GM21515 (cell line): ENCODE data around the gene ADAMTS4.

Experiments used
- ATAC-seq: cut with Tn5 transposase; IDR thresholded peaks from one replicate; pipeline ENCODE4 v1.9.1; 2021; ENCODE audit not compliant: unreplicated experiment

ADAMTS4 gene

DNA sequence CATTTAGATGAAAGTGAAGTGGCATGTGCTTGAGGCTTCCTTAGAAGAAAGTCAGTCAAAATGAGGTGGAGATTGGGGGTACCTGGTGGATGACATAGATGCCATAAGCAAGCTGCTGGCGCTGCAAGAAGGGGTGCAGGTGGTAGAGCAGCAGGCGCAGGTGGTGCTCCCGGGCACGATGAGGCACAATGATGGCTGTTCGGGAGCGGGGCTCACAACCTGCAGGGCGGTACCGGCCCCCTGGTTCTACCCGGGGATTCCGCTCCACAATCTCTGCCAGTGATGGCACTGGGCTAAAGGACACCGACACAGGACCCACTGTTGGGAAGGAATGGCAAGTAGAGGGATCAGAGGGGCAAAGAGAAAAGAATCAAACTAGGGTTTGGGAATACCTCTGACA, 23.9 kb downstream of the ADAMTS4 start:
- no peak for ATAC-seq

DNA sequence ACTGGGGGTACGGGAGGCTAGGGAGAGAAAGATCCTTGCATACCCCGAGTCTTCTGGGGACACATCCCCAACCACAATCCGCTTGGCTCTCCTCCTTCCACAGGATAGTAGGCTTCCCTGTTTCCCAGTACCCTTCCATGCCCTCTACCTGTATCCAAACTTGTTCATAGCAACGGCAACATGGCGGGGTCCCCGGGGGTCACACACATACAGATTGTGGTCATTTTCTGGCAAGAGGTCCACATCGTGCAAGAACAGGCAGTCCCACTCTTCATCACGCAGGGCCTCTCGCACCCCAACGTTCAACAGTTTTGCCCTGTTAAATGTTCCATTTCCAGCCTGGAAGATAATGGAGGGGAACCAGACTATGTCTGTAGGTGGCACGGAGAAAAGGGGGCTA, 25.1 kb downstream of the ADAMTS4 start:
- ATAC-seq = no peak

DNA sequence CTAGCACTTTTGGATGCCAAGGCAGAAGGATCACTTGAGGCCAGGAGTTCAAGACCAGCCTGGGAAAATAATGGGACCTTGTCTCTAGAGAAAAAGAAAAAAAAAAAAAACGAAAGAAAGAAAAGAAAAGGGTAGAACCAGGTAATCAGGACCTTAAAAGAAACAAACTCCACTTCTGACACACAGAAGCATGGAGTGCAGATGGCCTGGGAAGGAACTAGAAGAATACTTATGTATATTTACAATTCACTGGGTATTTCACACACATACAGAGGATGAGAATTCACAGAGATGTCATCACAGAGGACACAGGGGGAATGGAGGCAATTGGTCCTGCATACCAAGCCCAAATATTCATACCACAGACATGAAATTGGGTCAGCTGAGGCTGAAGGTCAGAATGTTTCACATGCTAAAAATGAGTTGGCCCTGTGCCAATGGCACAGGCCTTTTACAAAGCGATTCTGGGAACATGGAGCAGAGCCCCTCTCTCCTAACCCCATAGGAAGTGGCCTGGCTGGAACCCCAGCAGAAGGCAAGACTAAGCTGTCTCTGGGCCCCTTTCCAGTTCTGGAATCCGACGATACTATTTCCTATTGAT, 26.0 kb downstream of the ADAMTS4 start:
- no peak for ATAC-seq

DNA sequence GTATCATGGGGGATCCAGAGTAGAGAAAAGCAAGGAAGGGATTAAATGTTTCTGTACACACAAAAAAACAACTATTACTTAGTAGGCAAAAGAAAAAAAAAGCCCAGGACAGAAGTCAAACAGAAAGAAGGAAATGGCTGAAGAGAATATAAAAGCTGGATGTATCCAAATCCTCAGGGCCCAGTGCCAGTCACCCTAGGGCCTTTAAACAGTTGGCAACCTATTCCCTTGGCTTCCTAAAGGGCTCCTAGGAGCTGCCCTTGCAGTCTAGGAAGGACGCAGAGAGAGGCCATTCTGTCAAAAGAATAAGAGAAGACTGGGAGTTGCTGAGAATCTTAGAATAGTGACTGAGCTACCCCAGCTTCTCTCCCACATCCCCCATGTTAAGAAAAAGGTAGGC, 26.5 kb downstream of the ADAMTS4 start:
- no peak for ATAC-seq

DNA sequence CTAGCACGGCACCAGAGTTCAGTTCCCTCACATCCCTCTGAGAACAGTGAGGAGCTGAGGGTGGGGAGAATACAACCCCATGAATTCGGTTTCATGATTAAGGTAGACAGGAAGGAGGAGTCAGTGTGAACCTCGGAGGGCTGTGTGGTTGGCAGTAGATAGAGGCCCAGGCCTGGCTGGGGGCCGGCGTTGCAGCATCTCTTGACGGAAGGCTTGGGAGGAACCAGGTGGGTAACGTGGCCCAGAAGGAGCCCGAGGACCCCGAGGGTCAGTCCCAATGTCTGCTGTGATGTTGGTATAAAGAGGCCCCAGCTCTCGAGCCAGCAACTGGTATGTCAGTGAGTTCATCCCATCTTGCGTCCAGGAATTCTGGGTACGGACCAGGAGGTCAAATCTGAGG, 27.2 kb downstream of the ADAMTS4 start:
- ATAC-seq = no peak

DNA sequence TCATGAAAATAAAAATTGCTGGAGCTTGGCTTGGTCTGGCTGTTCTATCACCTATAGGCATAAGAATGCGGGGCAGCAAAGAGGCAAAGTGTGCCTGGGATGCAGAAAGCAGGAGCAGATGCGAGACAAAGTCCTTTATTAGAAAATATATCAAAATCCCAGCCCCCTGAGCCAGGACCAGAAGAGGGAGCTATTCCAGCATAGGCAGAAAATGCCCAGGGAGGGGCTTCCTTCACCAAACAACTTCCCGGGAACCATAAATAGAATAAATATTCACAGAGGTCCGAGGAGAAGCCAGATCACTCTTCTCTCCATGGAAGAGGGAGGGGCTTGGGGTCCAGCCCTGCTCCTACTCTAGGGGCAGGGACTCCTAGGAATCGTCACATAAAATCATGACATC, 27.7 kb downstream of the ADAMTS4 start:
- no peak for ATAC-seq

DNA sequence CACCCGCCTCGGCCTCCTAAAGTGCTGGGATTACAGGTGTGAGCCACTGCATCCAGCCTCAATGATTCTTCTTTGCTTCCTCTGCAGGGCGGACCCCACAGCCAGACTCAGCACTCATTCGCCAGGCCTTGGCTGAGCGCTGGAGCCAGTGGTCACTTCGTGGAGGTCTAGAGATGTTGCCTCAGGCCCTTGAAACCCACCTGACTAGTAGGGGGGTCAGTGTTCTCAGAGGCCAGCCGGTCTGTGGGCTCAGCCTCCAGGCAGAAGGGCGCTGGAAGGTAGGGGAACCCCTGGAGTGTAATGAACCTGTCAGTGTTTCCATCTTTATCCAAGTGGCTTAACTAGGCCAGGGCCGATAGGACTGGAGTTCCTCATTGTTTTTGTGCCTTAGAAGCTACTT, 29.9 kb downstream of the ADAMTS4 start:
- ATAC-seq = no peak

DNA sequence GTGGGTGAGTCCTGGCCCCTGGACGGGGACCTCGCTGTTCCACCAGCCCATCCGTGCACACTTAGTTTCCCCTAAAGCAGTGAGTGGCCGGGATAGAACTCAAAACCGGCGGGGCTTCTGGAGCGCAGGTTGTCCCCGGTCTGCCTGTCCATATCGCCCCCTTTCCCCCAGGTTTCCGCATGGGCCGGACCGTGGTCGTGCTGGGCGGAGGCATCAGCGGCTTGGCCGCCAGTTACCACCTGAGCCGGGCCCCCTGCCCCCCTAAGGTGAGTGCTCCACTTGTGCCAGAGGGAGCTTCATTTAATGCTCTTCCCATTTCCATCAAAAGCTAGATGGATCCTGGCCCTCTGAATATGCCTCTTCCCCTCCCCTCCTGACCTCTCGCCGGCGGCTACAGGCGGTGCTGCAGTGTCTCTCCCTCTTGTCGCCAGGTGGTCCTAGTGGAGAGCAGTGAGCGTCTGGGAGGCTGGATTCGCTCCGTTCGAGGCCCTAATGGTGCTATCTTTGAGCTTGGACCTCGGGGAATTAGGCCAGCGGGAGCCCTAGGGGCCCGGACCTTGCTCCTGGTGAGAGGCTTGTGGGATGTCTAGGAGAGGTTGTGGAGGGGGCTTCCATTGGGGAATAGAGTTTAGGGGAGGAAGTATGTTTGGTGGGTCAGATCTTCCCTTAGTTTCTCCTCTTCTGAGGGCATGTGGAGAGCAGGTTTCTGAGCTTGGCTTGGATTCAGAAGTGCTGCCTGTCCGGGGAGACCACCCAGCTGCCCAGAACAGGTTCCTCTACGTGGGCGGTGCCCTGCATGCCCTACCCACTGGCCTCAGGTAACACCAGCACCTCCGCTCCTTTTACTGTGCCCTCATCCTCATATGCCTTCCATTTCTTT, 31.9 kb downstream of the ADAMTS4 start:
- no peak for ATAC-seq

DNA sequence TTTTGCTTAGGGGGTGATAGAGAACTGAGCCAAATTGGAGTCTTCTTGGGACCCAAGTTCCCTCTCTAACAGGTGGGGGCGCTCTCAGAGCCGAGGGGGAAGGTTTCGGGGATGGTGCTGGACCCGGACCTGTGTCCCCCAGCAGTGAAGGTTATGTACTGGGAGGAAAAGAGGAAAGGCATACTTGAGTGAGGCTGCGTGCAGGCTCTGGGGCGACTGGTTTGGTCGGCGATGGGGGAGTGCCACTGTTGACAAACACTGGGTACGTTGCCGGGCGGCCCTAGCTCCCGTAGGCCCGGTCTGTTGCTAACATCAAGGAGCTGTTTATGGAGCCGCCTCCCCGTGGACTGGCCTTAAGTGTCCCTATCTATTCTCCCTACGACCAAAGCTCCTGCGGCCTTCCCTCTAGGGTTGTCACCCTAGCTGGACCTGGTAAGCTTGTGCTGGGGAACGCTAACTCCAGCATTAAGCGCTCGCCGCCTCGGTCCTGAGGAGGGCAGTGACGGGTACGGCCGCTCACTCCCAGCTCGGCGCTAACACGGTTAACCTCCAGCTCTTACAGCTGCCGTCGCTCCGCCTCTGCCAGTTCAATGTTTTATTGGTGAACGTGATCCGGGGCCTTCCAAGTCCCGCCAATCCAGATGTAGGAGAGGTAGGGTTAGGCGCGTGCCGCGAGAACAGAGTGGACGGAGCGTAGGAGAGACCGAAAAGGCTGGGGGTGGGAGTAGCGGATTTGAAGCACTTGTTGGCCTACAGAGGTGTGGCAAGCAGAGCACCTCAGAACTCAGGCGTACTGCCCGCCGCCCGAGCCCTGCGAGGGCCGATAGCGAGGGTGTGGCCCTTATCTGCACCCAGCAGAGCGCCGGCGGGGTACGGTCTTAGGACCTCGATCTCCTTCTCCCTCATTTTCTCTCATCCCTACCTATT, 32.8 kb downstream of the ADAMTS4 start, which contains the start of gene PPOX:
Gene PPOX (plus strand): TSS at position 685 of the 927 bp plus-strand sequence. CDS start 422 bp downstream, outside the sequence.
- peak; percentile 89 for ATAC-seq

DNA sequence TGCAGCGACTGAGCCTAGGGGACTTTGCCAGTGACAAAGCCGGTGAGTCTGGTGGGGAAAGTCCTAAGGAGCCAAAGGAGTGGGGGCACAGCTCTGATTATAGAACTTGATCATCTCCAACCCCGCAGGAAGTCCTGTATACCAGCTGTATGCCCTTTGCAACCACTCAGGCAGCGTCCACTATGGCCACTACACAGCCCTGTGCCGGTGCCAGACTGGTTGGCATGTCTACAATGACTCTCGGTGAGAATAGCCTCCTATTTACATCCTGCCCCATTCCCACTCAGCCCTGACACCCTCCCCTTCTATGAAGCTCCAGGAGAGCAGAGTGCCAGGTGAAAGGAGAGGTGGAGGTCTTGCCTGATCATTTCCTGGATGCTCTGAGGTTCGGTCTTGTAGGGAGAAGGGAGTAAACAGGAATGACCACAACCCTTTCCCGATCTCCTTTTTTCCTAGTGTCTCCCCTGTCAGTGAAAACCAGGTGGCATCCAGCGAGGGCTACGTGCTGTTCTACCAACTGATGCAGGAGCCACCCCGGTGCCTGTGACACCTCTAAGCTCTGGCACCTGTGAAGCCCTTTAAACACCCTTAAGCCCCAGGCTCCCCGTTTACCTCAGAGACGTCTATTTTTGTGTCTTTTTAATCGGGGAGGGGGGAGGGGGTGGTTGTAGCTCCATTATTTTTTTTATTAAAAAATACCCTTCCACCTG, 33.8 kb downstream of the ADAMTS4 start:
- no peak for ATAC-seq

DNA sequence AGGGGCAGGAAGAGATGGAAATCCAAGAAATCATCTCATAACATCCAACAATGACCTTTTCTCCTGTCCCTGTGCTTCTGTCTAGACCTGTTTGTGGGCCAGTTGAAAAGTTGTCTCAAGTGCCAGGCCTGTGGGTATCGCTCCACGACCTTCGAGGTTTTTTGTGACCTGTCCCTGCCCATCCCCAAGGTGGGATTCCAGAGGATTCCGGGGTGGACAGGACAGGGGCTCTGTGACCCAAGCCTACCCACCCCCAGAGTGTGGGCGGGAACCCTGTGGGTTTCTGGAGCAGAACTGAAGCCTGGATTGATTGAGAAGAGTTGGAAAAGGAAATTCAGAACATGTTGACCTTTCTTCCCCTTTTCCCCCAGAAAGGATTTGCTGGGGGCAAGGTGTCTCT, 35.1 kb downstream of the ADAMTS4 start:
- ATAC-seq = no peak

DNA sequence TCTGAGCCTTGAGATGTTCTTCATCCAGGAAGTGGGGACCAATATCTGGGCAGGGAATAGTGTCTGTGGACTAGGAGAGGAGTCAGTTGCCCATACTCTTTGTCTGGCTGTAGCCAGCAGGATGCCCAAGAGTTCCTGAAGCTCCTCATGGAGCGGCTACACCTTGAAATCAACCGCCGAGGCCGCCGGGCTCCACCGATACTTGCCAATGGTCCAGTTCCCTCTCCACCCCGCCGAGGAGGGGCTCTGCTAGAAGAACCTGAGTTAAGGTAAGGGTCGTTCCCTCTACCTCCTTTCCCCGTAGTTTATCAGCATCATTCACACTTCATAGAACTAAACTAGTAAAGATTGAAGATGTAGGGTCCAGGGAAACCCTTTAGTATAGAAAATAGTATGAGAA, 36.0 kb downstream of the ADAMTS4 start:
- no peak for ATAC-seq

DNA sequence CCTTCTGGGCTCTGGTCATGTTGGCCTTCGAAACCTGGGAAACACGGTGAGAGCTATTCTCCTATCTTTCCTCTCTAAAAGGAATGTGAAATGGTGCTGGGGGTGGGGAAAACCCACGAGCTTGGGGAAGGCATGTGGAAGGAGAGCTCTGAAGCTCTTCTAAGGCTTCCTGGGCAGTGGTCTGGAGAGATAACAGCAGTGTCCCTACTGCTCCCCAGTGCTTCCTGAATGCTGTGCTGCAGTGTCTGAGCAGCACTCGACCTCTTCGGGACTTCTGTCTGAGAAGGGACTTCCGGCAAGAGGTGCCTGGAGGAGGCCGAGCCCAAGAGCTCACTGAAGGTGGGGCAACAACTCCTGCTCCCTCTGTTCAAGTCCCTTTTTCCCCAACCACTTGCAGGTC, 36.8 kb downstream of the ADAMTS4 start:
- ATAC-seq = no peak

DNA sequence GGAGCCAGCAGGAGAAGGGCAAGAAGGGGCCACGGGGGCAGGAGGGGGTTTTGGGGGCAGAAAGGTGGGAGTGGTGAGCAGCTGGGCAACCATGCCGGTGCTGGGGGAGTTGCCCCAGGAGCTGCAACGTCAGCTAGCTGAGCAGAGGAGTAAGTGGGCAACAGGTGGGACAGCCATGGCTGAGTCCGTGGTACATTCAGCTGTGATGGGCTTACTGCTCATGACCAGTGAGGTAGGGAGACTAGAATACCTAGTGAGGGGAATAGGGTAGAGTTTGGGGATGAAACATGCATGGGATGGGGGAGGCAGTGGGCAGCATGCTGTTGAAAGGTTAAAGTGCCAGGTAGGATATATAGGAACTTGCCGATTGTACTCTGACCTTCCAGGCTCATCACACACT, 37.2 kb downstream of the ADAMTS4 start:
- no peak for ATAC-seq

DNA sequence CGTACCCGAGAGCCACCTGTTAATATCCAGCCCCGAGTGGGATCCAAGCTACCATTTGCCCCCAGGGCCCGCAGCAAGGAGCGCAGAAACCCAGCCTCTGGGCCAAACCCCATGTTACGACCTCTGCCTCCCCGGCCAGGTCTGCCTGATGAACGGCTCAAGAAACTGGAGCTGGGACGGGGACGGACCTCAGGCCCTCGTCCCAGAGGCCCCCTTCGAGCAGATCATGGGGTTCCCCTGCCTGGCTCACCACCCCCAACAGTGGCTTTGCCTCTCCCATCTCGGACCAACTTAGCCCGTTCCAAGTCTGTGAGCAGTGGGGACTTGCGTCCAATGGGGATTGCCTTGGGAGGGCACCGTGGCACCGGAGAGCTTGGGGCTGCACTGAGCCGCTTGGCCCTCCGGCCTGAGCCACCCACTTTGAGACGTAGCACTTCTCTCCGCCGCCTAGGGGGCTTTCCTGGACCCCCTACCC, 38.1 kb downstream of the ADAMTS4 start:
- no peak for ATAC-seq

DNA sequence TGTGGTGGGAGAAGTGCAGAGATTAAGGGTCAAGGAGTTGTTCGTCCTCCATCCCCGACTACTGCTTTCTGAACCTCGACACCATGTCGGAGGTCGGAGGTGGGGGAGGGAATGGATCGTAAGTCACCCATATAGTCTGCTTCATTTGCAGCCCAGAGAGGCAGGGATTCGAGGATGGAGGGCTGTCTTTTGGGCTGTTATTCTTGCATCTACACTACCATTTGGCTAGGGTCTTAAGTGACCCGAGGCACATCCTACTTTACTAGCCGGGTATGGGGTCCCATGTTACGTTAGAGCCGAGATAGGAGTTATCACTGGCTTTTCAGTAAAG, 39.0 kb downstream of the ADAMTS4 start:
- no peak for ATAC-seq

DNA sequence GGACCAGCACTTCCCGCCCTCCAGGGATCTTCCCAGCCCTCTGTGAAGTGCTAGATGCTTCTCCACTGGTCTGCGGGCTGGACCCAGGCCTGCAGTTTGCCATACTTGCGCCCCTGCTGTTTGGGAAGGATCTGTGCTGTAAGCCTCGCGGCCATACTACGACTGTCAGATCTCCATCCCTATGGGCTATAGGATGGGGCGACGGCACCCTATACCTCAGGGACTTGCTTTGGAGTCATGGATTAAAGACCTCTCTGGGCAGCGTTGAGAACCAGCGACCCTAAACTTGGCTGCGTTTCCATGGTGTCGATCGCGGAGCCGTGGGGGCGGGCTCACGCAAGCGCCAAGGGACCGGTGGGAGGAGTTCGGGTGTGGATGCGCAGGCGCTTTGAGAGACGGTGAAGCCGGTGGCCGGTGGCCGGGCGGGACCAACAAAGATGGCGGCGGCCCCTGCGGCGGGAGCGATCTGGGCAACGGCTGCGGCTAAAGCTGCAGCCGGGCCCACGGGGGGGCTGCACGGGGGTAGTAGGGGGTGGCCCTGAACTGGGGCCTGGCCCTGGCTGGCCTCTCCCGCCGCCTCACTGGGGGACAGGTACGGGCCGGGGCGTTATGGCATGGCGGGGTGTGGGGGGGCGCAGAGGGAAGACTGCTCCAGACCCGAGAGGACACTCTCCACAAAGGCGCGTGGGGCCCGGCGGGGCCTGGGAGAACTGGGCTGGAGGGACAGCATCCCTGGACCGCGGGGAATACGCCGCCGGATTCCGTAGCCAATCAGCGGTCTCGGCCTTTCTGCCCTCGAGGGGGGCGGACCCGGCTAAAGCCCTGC, 39.6 kb downstream of the ADAMTS4 start, which contains the start of gene USP21:
Gene USP21 (plus strand): TSS at position 414 of the 826 bp plus-strand sequence. CDS start 1,141 bp downstream, outside the sequence.
- peak; percentile 73 for ATAC-seq

DNA sequence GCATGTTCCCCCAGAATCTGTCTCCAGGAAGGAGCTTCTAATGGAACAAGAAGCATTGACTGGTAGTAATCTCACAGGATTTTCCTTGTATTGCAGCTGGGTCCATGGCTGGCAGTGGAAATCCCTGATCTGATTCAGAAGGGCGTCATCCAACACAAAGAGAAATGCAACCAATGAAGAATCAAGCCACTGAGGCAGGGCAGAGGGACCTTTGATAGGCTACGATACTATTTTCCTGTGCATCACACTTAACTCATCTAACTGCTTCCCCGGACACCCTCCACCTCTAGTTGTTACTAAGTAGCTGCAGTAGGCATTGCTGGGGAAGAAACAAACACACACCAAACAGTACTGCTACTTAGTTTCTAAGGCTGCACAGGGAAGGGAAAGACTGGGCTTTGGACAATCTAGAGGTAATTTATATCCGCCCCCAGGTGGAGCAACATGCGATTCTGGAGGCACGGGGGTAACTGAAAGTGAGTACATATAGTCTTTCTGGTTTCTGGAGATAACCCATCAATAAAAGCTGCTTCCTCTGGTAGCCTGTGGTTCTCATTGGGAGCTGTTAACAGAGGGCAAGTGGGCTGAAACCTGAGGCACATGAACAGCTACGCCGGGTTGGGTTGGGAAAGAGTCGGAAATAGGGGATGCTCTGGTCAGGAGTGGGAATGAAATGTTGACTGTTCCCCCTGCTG, 40.4 kb downstream of the ADAMTS4 start:
- ATAC-seq = no peak

DNA sequence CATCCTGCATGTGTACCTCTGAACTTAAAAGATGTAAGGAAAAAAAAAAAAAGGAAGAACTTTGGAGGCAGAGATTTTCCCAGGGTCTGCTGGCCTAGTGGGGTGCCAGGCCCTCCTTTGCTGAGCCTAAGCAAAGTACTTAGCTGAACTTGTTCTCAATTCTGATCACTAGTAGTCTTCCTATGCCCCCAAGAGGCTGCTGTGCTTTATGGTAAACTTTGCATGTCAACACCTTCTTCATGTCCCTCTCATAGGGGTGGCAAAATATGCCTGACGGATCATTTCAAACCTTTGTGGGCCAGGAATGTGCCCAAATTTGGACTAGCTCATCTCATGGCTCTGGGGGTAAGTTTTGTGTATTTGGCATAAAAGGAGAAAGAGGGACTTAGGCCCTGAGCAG, 41.0 kb downstream of the ADAMTS4 start:
- no peak for ATAC-seq
